H1 (cell line): Measurements from ENCODE around the gene VWA5B2. TPM values are rescaled to one million over a fixed set of nuclear protein-coding genes. Genes with fewer than 3 reads are reported as not detected.

ENCODE experiments used
- BACH1 ChIP-seq: IDR thresholded peaks from 2 replicates; pipeline ENCODE4 v1.6.1; 2012; ENCODE audit warnings: low read length, improper control_type of control experiment
- CHD7 ChIP-seq: fragments of 300-600 bp; sonication (generic); IDR thresholded peaks from 2 replicates; pipeline ENCODE4 v1.7.1; 2012; ENCODE audit warnings: low read length, moderate library complexity, mild to moderate bottlenecking, inconsistent platforms; ENCODE audit not compliant: insufficient replicate concordance
- CTCF ChIP-seq, 3 experiments: IDR thresholded peaks; 1 replicate in 2 of 3; 2 replicates in 1 of 3; pipeline versions ENCODE4 v1.5.1 to v1.6.1; 2011; ENCODE audit warnings: low read length in 3 of 3, mild to moderate bottlenecking in 3 of 3, inconsistent platforms in 2 of 3, low read depth in 1 of 3, moderate library complexity in 1 of 3; ENCODE audit not compliant: insufficient read depth in 1 of 3; ENCODE audit errors: control extremely low read depth in 1 of 3
- E2F6 ChIP-seq: IDR thresholded peaks from 2 replicates; pipeline ENCODE4 v1.6.1; 2012; ENCODE audit warnings: inconsistent platforms
- GTF2F1 ChIP-seq: IDR thresholded peaks from 2 replicates; pipeline ENCODE4 v1.6.1; 2012; ENCODE audit warnings: low read depth, low read length, improper control_type of control experiment, borderline replicate concordance
- SP1 ChIP-seq: IDR thresholded peaks from 2 replicates; pipeline ENCODE4 v1.6.1; 2011; ENCODE audit warnings: low read depth, low read length
- polyA plus RNA-seq, 7 experiments: library from polyadenylated mRNA; depleted of rRNA in 3 of 7; stranded (reverse) in 5 of 7; unstranded in 2 of 7; fragments of >200 nt in 5 of 7; fragments of 200-250 nt in 2 of 7; gene quantifications; 1 replicate in 5 of 7; 2 replicates in 1 of 7; 4 replicates in 1 of 7; pipeline versions ENCODE4 v1.2.1 to v1.2.3, GENCODE V29; 2011 to 2013; ENCODE audit warnings: missing spikeins in 2 of 7, mixed read lengths in 2 of 7
- total RNA-seq: library from RNA; stranded (reverse); fragmentation: NEBNext Ultra II Directional; extraction: Animal tissue kit (Norgen Biotek cat#: 25700); gene quantifications from 2 replicates; pipeline ENCODE4 v1.2.1, GENCODE V29; 2021

Gene VWA5B2
- total and polyA plus RNA-seq, 2 of the 8 experiments (the other 6 are each of a cell fraction or from before 2014, with no cell fraction given), result 0.53 to 0.56 TPM

- TF ChIP-seq CHD7 (no peak), SP1 (no peak), E2F6 (no peak), CTCF (IDR thresholded peaks at IDR 0.05; ENCODE audit: control extremely low read depth in 1 of 3, insufficient read depth in 1 of 3, low read depth in 1 of 3, low read length in 3 of 3) (no peak), GTF2F1 (no peak), BACH1 (no peak)
Observed at GRCh38 chr3:184239221-184239620, 9.8 kb downstream of the VWA5B2 start (continued).
